Neural cell (in vitro differentiated cells): ENCODE results near the gene NR5A2. TPM values are rescaled to one million over a fixed set of nuclear protein-coding genes. Genes with fewer than 3 reads are reported as not detected.

ENCODE experiments used
- H2AFZ ChIP-seq: fragments of 200-600, 300-800 bp; sonication (generic), shearing (Covaris generic); 2 replicates; pipeline ENCODE4 v1.6.0; 2014; ENCODE audit warnings: low read depth, mild to moderate bottlenecking, antibody characterized with exemption, low read length, moderate library complexity
- H3F3A ChIP-seq: fragments of 200-600 bp; shearing (Covaris generic); 2 replicates; pipeline ENCODE4 v1.6.1; 2016; ENCODE audit warnings: mild to moderate bottlenecking, moderate library complexity, mixed read lengths, antibody characterized with exemption, low read length; ENCODE audit not compliant: insufficient read depth, poor library complexity, severe bottlenecking
- H3K27ac ChIP-seq: fragments of 200-600, 300-800 bp; sonication (generic), shearing (Covaris generic); 2 replicates; pipeline ENCODE4 v1.5.1; 2014; ENCODE audit warnings: mild to moderate bottlenecking, low read length, moderate library complexity
- H3K27me3 ChIP-seq: fragments of 300-800, 200-600 bp; sonication (generic), shearing (Covaris generic); 2 replicates; pipeline ENCODE4 v1.6.0; 2014; ENCODE audit warnings: mild to moderate bottlenecking, low read depth, low read length, moderate library complexity; ENCODE audit not compliant: insufficient read depth
- H3K36me3 ChIP-seq: fragments of 300-800, 200-600 bp; sonication (generic), shearing (Covaris generic); 2 replicates; pipeline ENCODE4 v1.5.1; 2014; ENCODE audit warnings: mild to moderate bottlenecking, antibody characterized with exemption, low read length, moderate library complexity; ENCODE audit not compliant: insufficient read depth
- H3K4me2 ChIP-seq: fragments of 300-800, 200-600 bp; sonication (generic), shearing (Covaris generic); 2 replicates; pipeline ENCODE4 v1.6.0; 2014; ENCODE audit warnings: mild to moderate bottlenecking, low read length
- H3K4me3 ChIP-seq: fragments of 300-800, 200-600 bp; sonication (generic), shearing (Covaris generic); 2 replicates; pipeline ENCODE4 v1.5.1; 2014; ENCODE audit warnings: mild to moderate bottlenecking, low read length, moderate library complexity
- H3K79me2 ChIP-seq: fragments of 200-600 bp; shearing (Covaris generic); replicated peaks from 2 replicates; pipeline ENCODE4 v1.6.0; 2014; ENCODE audit warnings: mild to moderate bottlenecking, low read length, moderate library complexity; ENCODE audit not compliant: insufficient read depth
- H3K9ac ChIP-seq: fragments of 300-800, 200-600 bp; sonication (generic), shearing (Covaris generic); 2 replicates; pipeline ENCODE4 v1.6.1; 2016; ENCODE audit warnings: mild to moderate bottlenecking, low read length, mixed read lengths
- H3K9me2 ChIP-seq: fragments of 200-600 bp; shearing (Covaris generic); 2 replicates; pipeline ENCODE4 v1.6.1; 2016; ENCODE audit warnings: mild to moderate bottlenecking, low read length, mixed read lengths; ENCODE audit not compliant: insufficient read depth
- H3K9me3 ChIP-seq: fragments of 200-600, 300-800 bp; sonication (generic), shearing (Covaris generic); 2 replicates; pipeline ENCODE4 v1.6.1; 2016; ENCODE audit warnings: mild to moderate bottlenecking, mixed run types, low read length, moderate library complexity, mixed read lengths
- H4K20me1 ChIP-seq: fragments of 200-600 bp; shearing (Covaris generic); 2 replicates; pipeline ENCODE4 v1.6.1; 2016; ENCODE audit warnings: mild to moderate bottlenecking, mixed run types; ENCODE audit not compliant: insufficient read depth
- CTCF ChIP-seq: fragments of 450-650 bp; IDR thresholded peaks from 2 replicates; pipeline ENCODE4 v1.5.1; 2014; ENCODE audit warnings: antibody characterized with exemption, mild to moderate bottlenecking, moderate library complexity; ENCODE audit not compliant: poor library complexity, severe bottlenecking
- EP300 ChIP-seq: fragments of 450-650 bp; conservative IDR thresholded peaks from 2 replicates; pipeline ENCODE4 v1.6.1; 2014; ENCODE audit warnings: antibody characterized with exemption, mild to moderate bottlenecking, moderate library complexity; ENCODE audit not compliant: poor library complexity, severe bottlenecking
- EZH2 ChIP-seq: fragments of 200-600, 300-800 bp; shearing (Covaris generic), sonication (generic); IDR thresholded peaks from 2 replicates; pipeline ENCODE4 v1.6.1; 2014; ENCODE audit warnings: antibody characterized with exemption, low read length, borderline replicate concordance, mild to moderate bottlenecking; ENCODE audit not compliant: insufficient read depth, poor library complexity, severe bottlenecking
- MXI1 ChIP-seq: fragments of 450-650 bp; conservative IDR thresholded peaks from 2 replicates; pipeline ENCODE4 v1.6.1; 2014; ENCODE audit warnings: antibody characterized with exemption, mild to moderate bottlenecking; ENCODE audit not compliant: poor library complexity, severe bottlenecking
- POLR2AphosphoS5 ChIP-seq: IDR thresholded peaks from 2 replicates; pipeline ENCODE4 v1.6.1; 2012
- RAD21 ChIP-seq: fragments of 450-650 bp; conservative IDR thresholded peaks from 2 replicates; pipeline ENCODE4 v1.6.1; 2014; ENCODE audit warnings: antibody characterized with exemption, mild to moderate bottlenecking, moderate library complexity
- REST ChIP-seq: IDR thresholded peaks from 2 replicates; pipeline ENCODE4 v1.6.1; 2012; ENCODE audit warnings: borderline replicate concordance
- SMC3 ChIP-seq: fragments of 450-650 bp; conservative IDR thresholded peaks from 2 replicates; pipeline ENCODE4 v1.6.1; 2014; ENCODE audit warnings: antibody characterized with exemption, mild to moderate bottlenecking, moderate library complexity; ENCODE audit not compliant: poor library complexity
- TAF1 ChIP-seq: IDR thresholded peaks from 2 replicates; pipeline ENCODE4 v1.6.1; 2012; ENCODE audit warnings: low read depth
- polyA plus RNA-seq: library from polyadenylated mRNA; depleted of rRNA; stranded (reverse); fragments of >200 nt; gene quantifications from 2 replicates; pipeline ENCODE4 v1.2.3, GENCODE V29; 2014

The NR5A2 gene
- polyA plus RNA-seq, 1 donor from 2014 or later: not detected

- Histone ChIP-seq H3K27me3 (no peaks in the 10 kb centered on the region), H3K4me2 (no peak overlapping the region), H2AFZ (no peak overlapping the region), H4K20me1 (no peaks in the 10 kb centered on the region), H3K9me2 (no peaks in the 10 kb centered on the region), H3K9ac (no peak overlapping the region), H3K9me3 (no peaks in the 10 kb centered on the region), H3K36me3 (no peaks in the 10 kb centered on the region), H3F3A (no peaks in the 10 kb centered on the region), H3K27ac (no peak overlapping the region), H3K4me3 (no peak overlapping the region), H3K79me2 (no peaks in the 10 kb centered on the region)
- TF ChIP-seq EP300 (no peak), CTCF (no peak), REST (no peak), MXI1 (no peak), RAD21 (no peak), POLR2AphosphoS5 (no peak), SMC3 (no peak), EZH2 (no peak), TAF1 (no peak)
Measured at GRCh38 chr1:200005165-200005564, 22.3 kb upstream of the NR5A2 start.

DNA sequence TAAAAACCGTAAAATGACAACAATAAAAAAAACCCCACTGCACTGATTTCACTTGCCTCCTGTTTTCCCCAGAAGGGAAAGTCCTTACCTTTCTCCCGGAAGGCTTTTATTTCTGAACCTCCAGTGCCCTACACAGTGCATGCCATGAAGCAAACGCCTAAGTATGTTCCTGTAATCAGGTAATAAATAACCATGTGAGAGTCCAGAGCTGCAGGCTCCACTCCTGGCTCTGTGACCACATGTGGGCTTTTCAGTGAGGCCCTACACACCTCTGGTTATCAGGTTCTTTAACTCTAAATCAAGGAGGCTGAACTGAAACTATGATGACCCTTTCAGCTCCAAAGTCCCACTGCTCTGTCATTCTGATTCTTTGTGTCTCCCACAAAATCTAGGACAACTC, 20.8 kb upstream of the NR5A2 start:
- no peak overlapping the region for H3K9ac ChIP-seq
- H3K79me2 ChIP-seq: no peaks in the 10 kb centered on the region
- H3K4me2 ChIP-seq: no peak overlapping the region
- no peaks in the 10 kb centered on the region for H3K9me2 ChIP-seq
- no peaks in the 10 kb centered on the region for H3K9me3 ChIP-seq
- H3K27me3 ChIP-seq: no peaks in the 10 kb centered on the region
- TF ChIP-seq EP300 (no peak), EZH2 (no peak), REST (no peak), MXI1 (no peak)
- no peaks in the 10 kb centered on the region for H3K36me3 ChIP-seq
- no peak overlapping the region for H3K4me3 ChIP-seq
- no peak overlapping the region for H2AFZ ChIP-seq
- H4K20me1 ChIP-seq: no peaks in the 10 kb centered on the region
- no peak overlapping the region for H3K27ac ChIP-seq
- no peaks in the 10 kb centered on the region for H3F3A ChIP-seq
